ENCODE results near the gene FOXC2.

Gene FOXC2

GRCh38 chr16:86533076-86533475 is 33.6 kb upstream of the FOXC2 start:
- TF ChIP-seq CTCF (IDR thresholded peaks at IDR 0.05; ENCODE audit: low read depth, low read length) = no peak
- H3K4me3 ChIP-seq (ENCODE audit: low read depth, low read length) = no peak overlapping the region

GRCh38 chr16:86533767-86534351 is 32.8 kb upstream of the FOXC2 start:
- no peak overlapping the region for H3K4me3 ChIP-seq (ENCODE audit: low read depth, low read length)
- TF ChIP-seq CTCF (IDR thresholded peaks at IDR 0.05; ENCODE audit: low read depth, low read length) = no peak

- no peak overlapping the region for H3K4me3 ChIP-seq (ENCODE audit: low read depth, low read length)
- TF ChIP-seq CTCF (IDR thresholded peaks at IDR 0.05; ENCODE audit: low read depth, low read length) = no peak
Observed at GRCh38 chr16:86534779-86535615, 31.6 kb upstream of the FOXC2 start.

GRCh38 chr16:86536621-86537020 is 30.0 kb upstream of the FOXC2 start:
- TF ChIP-seq CTCF (IDR thresholded peaks at IDR 0.05; ENCODE audit: low read depth, low read length) = no peak
- H3K4me3 ChIP-seq (ENCODE audit: low read depth, low read length) = no peak overlapping the region

- H3K4me3 ChIP-seq (ENCODE audit: low read depth, low read length) = no peak overlapping the region
- no peak for TF ChIP-seq CTCF (IDR thresholded peaks at IDR 0.05; ENCODE audit: low read depth, low read length)
Observed at GRCh38 chr16:86537486-86537885, 29.1 kb upstream of the FOXC2 start.

- TF ChIP-seq CTCF (IDR thresholded peaks at IDR 0.05; ENCODE audit: low read depth, low read length) = no peak
Observed at GRCh38 chr16:86538196-86538780, 28.3 kb upstream of the FOXC2 start.

GRCh38 chr16:86540894-86541293 is 25.7 kb upstream of the FOXC2 start:
- no peak overlapping the region for H3K4me3 ChIP-seq (ENCODE audit: low read depth, low read length)
- TF ChIP-seq CTCF (IDR thresholded peaks at IDR 0.05; ENCODE audit: low read depth, low read length) = no peak

More at GRCh38 chr16:86538196-86538780, 28.3 kb upstream of the FOXC2 start:
- H3K4me3 ChIP-seq (ENCODE audit: low read depth, low read length) = no peak overlapping the region
